SK-N-SH (cell line): ENCODE data around the gene MYCL. TPM values are rescaled to one million over a fixed set of nuclear protein-coding genes. Genes with fewer than 3 reads are reported as not detected.

Experiments used
- CTCF ChIA-PET: fragments of 300-600, 350-600 bp; formaldehyde crosslinking; extraction: SDS; loops from one replicate; lab custom pipeline; 2021; lab: Yijun Ruan, JAX
- POLR2A ChIA-PET: fragments of 350-600 bp; sonication (Branson Sonifier 250); formaldehyde crosslinking; extraction: SDS; loops from one replicate; lab custom pipeline; 2020; ENCODE audit warnings: antibody characterized with exemption, inconsistent platforms; lab: Yijun Ruan, JAX
- DNase-seq: peaks from one replicate; pipeline ENCODE4 v3.0.0; 2012
- H2AFZ ChIP-seq: fragments of 200-600 bp; sonication (generic); 2 replicates; pipeline ENCODE4 v1.8.1; 2016; ENCODE audit warnings: antibody characterized with exemption, mild to moderate bottlenecking, low read depth
- H3F3A ChIP-seq: fragments of 200-600 bp; sonication (generic); replicated peaks from 2 replicates; pipeline ENCODE3; 2016; ENCODE audit warnings: antibody characterized with exemption, mild to moderate bottlenecking; ENCODE audit not compliant: insufficient read depth
- H3K27ac ChIP-seq, 2 experiments: fragments of 200-500 bp in 1 of 2; fragments of 200-600 bp in 1 of 2; sonication (Bioruptor generic) in 1 of 2; sonication (generic), shearing (Covaris generic) in 1 of 2; 2 replicates each; pipeline versions ENCODE4 v1.5.1 to v1.6.1; 2014 to 2016; ENCODE audit warnings: low read depth in 2 of 2, inconsistent platforms in 1 of 2, low read length in 1 of 2, mild to moderate bottlenecking in 1 of 2, mixed read lengths in 1 of 2
- H3K27me3 ChIP-seq: fragments of 200-600 bp; sonication (generic), shearing (Covaris generic); 2 replicates; pipeline ENCODE4 v1.6.1; 2016; ENCODE audit warnings: mixed run types; ENCODE audit not compliant: insufficient read depth
- H3K36me3 ChIP-seq, 2 experiments: fragments of 200-500 bp in 1 of 2; fragments of 200-600 bp in 1 of 2; sonication (Bioruptor generic) in 1 of 2; sonication (generic) in 1 of 2; replicated peaks in 1 of 2; 2 replicates each; pipeline versions ENCODE3 to v1.5.1; 2014 to 2016; ENCODE audit warnings: low read length in 1 of 2, mild to moderate bottlenecking in 1 of 2; ENCODE audit not compliant: insufficient read depth in 2 of 2, control insufficient read depth in 1 of 2
- H3K4me1 ChIP-seq, 2 experiments: fragments of 200-500 bp in 1 of 2; fragments of 200-600 bp in 1 of 2; sonication (Bioruptor generic) in 1 of 2; sonication (generic), shearing (Covaris generic) in 1 of 2; 2 replicates each; pipeline versions ENCODE4 v1.5.1 to v1.6.1; 2014 to 2016; ENCODE audit warnings: low read depth in 1 of 2, low read length in 1 of 2, mixed run types in 1 of 2; ENCODE audit not compliant: insufficient read depth in 2 of 2, control insufficient read depth in 1 of 2
- H3K4me2 ChIP-seq: fragments of 200-600 bp; sonication (generic), shearing (Covaris generic); 2 replicates; pipeline ENCODE4 v1.6.1; 2017; ENCODE audit warnings: mixed run types
- H3K4me3 ChIP-seq, 2 experiments: fragments of 200-500 bp in 1 of 2; fragments of 200-600 bp in 1 of 2; sonication (Bioruptor generic) in 1 of 2; sonication (generic), shearing (Covaris generic) in 1 of 2; 2 replicates each; pipeline versions ENCODE4 v1.5.1 to v1.8.1; 2014 to 2016; ENCODE audit warnings: low read depth in 2 of 2, inconsistent platforms in 1 of 2, low read length in 1 of 2, mild to moderate bottlenecking in 1 of 2, mixed read lengths in 1 of 2, moderate library complexity in 1 of 2
- H3K79me2 ChIP-seq: fragments of 200-600 bp; sonication (generic); 2 replicates; pipeline ENCODE4 v1.8.1; 2017; ENCODE audit warnings: mild to moderate bottlenecking; ENCODE audit not compliant: insufficient read depth
- H3K9ac ChIP-seq: fragments of 200-600 bp; sonication (generic); 2 replicates; pipeline ENCODE4 v1.6.1; 2017; ENCODE audit warnings: mixed run types
- H3K9me2 ChIP-seq: fragments of 200-600 bp; sonication (generic); 2 replicates; pipeline ENCODE4 v1.6.1; 2017; ENCODE audit warnings: mixed run types
- H3K9me3 ChIP-seq: fragments of 200-600 bp; sonication (generic); 2 replicates; pipeline ENCODE4 v1.6.1; 2017; ENCODE audit warnings: mixed run types, mild to moderate bottlenecking, moderate library complexity
- H4K20me1 ChIP-seq: fragments of 200-600 bp; sonication (generic); 2 replicates; pipeline ENCODE4 v1.6.1; 2017; ENCODE audit warnings: mild to moderate bottlenecking, mixed run types; ENCODE audit not compliant: insufficient read depth
- CHD2 ChIP-seq: fragments of 150-350 bp; IDR thresholded peaks from 2 replicates; pipeline ENCODE4 v1.6.1; 2018; ENCODE audit warnings: low read length; ENCODE audit not compliant: partially characterized antibody
- CTCF ChIP-seq: fragments of 200-600 bp; sonication (generic); IDR thresholded peaks from 2 replicates; pipeline ENCODE4 v1.6.1; 2017; ENCODE audit warnings: antibody characterized with exemption, mild to moderate bottlenecking, moderate library complexity
- EP300 ChIP-seq, 2 experiments: IDR thresholded peaks; 2 replicates each; pipeline versions ENCODE4 v1.4.0 to v1.6.1; 2012; ENCODE audit warnings: borderline replicate concordance in 1 of 2, low read depth in 1 of 2, low read length in 1 of 2
- GABPA ChIP-seq: IDR thresholded peaks from 2 replicates; pipeline ENCODE4 v1.4.0; 2012; ENCODE audit warnings: low read depth, mild to moderate bottlenecking
- MAX ChIP-seq: IDR thresholded peaks from 2 replicates; pipeline ENCODE4 v1.4.0; 2012; ENCODE audit warnings: low read depth
- MEF2A ChIP-seq: IDR thresholded peaks from 2 replicates; pipeline ENCODE4 v1.4.0; 2012; ENCODE audit warnings: low read depth, borderline replicate concordance
- MXI1 ChIP-seq: IDR thresholded peaks from 2 replicates; pipeline ENCODE4 v1.6.1; 2012; ENCODE audit warnings: mild to moderate bottlenecking, low read depth, low read length, improper control_type of control experiment
- NFIC ChIP-seq: IDR thresholded peaks from 2 replicates; pipeline ENCODE4 v1.4.0; 2012; ENCODE audit warnings: borderline replicate concordance
- NRF1 ChIP-seq: IDR thresholded peaks from 2 replicates; pipeline ENCODE4 v1.6.1; 2012; ENCODE audit warnings: low read depth, mild to moderate bottlenecking, low read length
- PBX3 ChIP-seq: IDR thresholded peaks from 2 replicates; pipeline ENCODE4; 2012
- RAD21 ChIP-seq: IDR thresholded peaks from 2 replicates; pipeline ENCODE4 v1.6.1; 2012; ENCODE audit warnings: mild to moderate bottlenecking, low read length
- TCF12 ChIP-seq: IDR thresholded peaks from 2 replicates; pipeline ENCODE4 v1.4.0; 2012
- TEAD4 ChIP-seq: IDR thresholded peaks from 2 replicates; pipeline ENCODE4 v1.4.0; 2012; ENCODE audit warnings: mild to moderate bottlenecking, borderline replicate concordance; ENCODE audit not compliant: insufficient read depth
- USF1 ChIP-seq: IDR thresholded peaks from 2 replicates; pipeline ENCODE4 v1.4.0; 2012; ENCODE audit warnings: low read depth, borderline replicate concordance
- USF2 ChIP-seq: fragments of 150-350 bp; IDR thresholded peaks from 2 replicates; pipeline ENCODE4 v1.6.1; 2017; ENCODE audit warnings: antibody characterized with exemption, low read length, low read depth, borderline replicate concordance
- ZBTB33 ChIP-seq: IDR thresholded peaks from 2 replicates; pipeline ENCODE4 v1.4.0; 2012; ENCODE audit warnings: low read depth, borderline replicate concordance
- WGBS: methylation state at CpG from one replicate; pipeline ENCODE4 v1.1.6; 2017; ENCODE audit warnings: low lambda C conversion rate; 5-methylcytosine and 5-hydroxymethylcytosine counted together
- polyA plus RNA-seq, 3 experiments: library from polyadenylated mRNA; depleted of rRNA; stranded (reverse); fragments of >200 nt; gene quantifications; 2 replicates each; pipeline ENCODE4 v1.2.3, GENCODE V29; 2012

Gene MYCL
- polyA plus RNA-seq, 1 of the 3 experiments (the other 2 are of a cell fraction) = 0.48 TPM

GRCh38 chr1:39885516-39885915, 16.2 kb downstream of the MYCL start:
- Histone ChIP-seq H3K4me2 (no peak overlapping the region), H3K9me2 (no peaks in the 10 kb centered on the region), H3K27me3 (no peaks in the 10 kb centered on the region), H3K9me3 (no peaks in the 10 kb centered on the region), H4K20me1 (no peaks in the 10 kb centered on the region), H3K9ac (no peak overlapping the region), H3F3A (no peaks in the 10 kb centered on the region), H3K36me3 (peaks cover 0 to 5% of the 10 kb centered on the region in 2 experiments), H2AFZ (no peak overlapping the region), H3K4me1 (peaks cover 12 to 17% of the 10 kb centered on the region in 2 experiments; a peak in 3 of 4 replicates), H3K4me3 (no peak overlapping the region), H3K27ac (no peak overlapping the region), H3K79me2 (peaks cover 29% of the 10 kb centered on the region)
- no peak for DNase-seq
- 82% methylated on average over 5 of the region's 5 CpGs for whole genome bisulfite sequencing
- TF ChIP-seq MXI1 (no peak), USF2 (no peak), MEF2A (no peak), RAD21 (no peak), TEAD4 (no peak), MAX (no peak), CHD2 (no peak), TCF12 (no peak), CTCF (no peak), PBX3 (no peak), EP300 (IDR thresholded peaks at IDR 0.05; ENCODE audit: borderline replicate concordance in 1 of 2, low read depth in 1 of 2, low read length in 1 of 2) (no peak), NFIC (no peak), USF1 (no peak), ZBTB33 (no peak), NRF1 (no peak), GABPA (no peak)
- CTCF ChIA-PET = interaction anchor here (7.6 kb wide), 1 partner anchor 16 kb away, joined by 42 read pairs; the partner anchor contains the start of gene MYCL
- POLR2A ChIA-PET = interaction anchor here (0.6 kb wide), 1 partner anchor 47 kb away, joined by 3 read pairs; no protein-coding TSS in a partner anchor
